Uterus (tissue), 4 donors: ENCODE measurements around the gene PRRG4. TPM values are rescaled to one million over a fixed set of nuclear protein-coding genes. Genes with fewer than 3 reads are reported as not detected.
"Not testable (repeated sequence)": the region's sequence is repeated elsewhere in the genome, so short reads cannot be mapped to it uniquely, and the experiment has no call there.

Experiments used
- DNase-seq, 2 donors: peaks; one replicate each; pipeline ENCODE4 v3.0.0-alpha.2; 2019 to 2020
- H3K27ac ChIP-seq, 2 donors: fragments of 200-600 bp; sonication (generic); 1 replicate in 1 of 2; 2 replicates in 1 of 2; pipeline ENCODE4 v1.5.1; 2016 to 2018
- H3K27me3 ChIP-seq, 2 donors: fragments of 200-600 bp; sonication (generic); one replicate each; pipeline ENCODE4 v1.5.1; 2018 to 2019; ENCODE audit warnings: control low read depth in 1 of 2
- H3K36me3 ChIP-seq, 2 donors: fragments of 200-600 bp; sonication (generic); one replicate each; pipeline ENCODE4 v1.5.1; 2019; ENCODE audit warnings: control low read depth in 1 of 2
- H3K4me1 ChIP-seq, 2 donors: fragments of 200-600 bp; sonication (generic); one replicate each; pipeline ENCODE4 v1.5.1; 2018 to 2019; ENCODE audit warnings: control low read depth in 1 of 2
- H3K4me3 ChIP-seq, 2 donors: fragments of 200-600 bp; sonication (generic); 1 replicate in 1 of 2; 2 replicates in 1 of 2; pipeline ENCODE4 v1.5.1; 2018 to 2019; ENCODE audit warnings: mild to moderate bottlenecking in 1 of 2
- H3K9me3 ChIP-seq, 2 donors: fragments of 200-600 bp; sonication (generic); one replicate each; pipeline ENCODE4 v1.5.1; 2019; ENCODE audit warnings: control low read depth in 1 of 2
- CTCF ChIP-seq, 4 experiments: fragments of 200-600 bp in 2 of 4; fragments of 450-650 bp in 2 of 4; sonication (generic) in 2 of 4; IDR thresholded peaks; one replicate each; pipeline ENCODE4 v1.5.1; 2016 to 2019; ENCODE audit warnings: antibody characterized with exemption in 4 of 4, mild to moderate bottlenecking in 2 of 4, moderate library complexity in 1 of 4
- POLR2A ChIP-seq, 2 donors: fragments of 450-650 bp; IDR thresholded peaks; one replicate each; pipeline ENCODE4 v1.6.1; 2016; ENCODE audit warnings: antibody characterized with exemption in 2 of 2, mild to moderate bottlenecking in 1 of 2, moderate library complexity in 1 of 2
- intact Hi-C: fragments of 100-400 bp; cut with DNase I; formaldehyde crosslinking; loops from one replicate; pipeline ENCODE4 v1.15.1; 2023; ENCODE audit warnings: low total_unique reads
- total RNA-seq, 4 donors: library from RNA; depleted of rRNA in 3 of 4; stranded (reverse); fragments of >200 nt in 3 of 4; gene quantifications; one replicate each; pipeline versions ENCODE4 v1.1.0 to v1.2.4, GENCODE V29; 2014 to 2023
- donor health status: DM: yes; HTN: yes; CAD: no.

PRRG4 gene
- total RNA-seq, 4 donors from 2014 or later: 0.29 to 2.3 (median 1.4) TPM

DNA sequence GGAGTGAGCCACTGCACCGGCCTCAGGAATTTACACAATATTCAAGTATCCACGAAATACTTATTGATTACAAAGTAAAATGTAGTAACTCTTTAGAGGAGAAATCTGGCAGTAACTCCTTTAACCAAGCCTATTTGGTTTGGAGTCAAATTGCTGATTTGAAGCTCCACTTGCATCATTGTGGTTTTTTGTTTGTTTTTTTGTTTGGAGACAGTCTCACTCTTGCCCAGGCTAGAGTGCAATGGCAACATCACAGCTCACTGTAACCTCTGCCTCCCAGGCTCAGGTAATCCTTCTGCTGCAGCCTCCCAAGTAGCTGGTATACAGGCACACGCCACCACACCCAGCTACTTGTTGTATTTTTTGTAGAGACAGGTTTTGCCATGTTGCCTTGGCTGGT is 56.5 kb downstream of the PRRG4 start:
- no peaks in the 10 kb centered on the region for H3K36me3 ChIP-seq
- no peak overlapping the region for H3K27ac ChIP-seq
- H3K4me1 ChIP-seq: no peaks in the 10 kb centered on the region
- no peak overlapping the region for H3K4me3 ChIP-seq
- intact Hi-C loops: no loop called here
- H3K27me3 ChIP-seq: no peaks in the 10 kb centered on the region
- H3K9me3 ChIP-seq: no peaks in the 10 kb centered on the region
- no peak for DNase-seq
- TF ChIP-seq CTCF (IDR thresholded peaks at IDR 0.05) (no peak), POLR2A (IDR thresholded peaks at IDR 0.05) (no peak)

GRCh38 chr11:32887707-32888383 is 58.1 kb downstream of the PRRG4 start:
- intact Hi-C loops, H3K27me3 ChIP-seq, H3K36me3 ChIP-seq, H3K9me3 ChIP-seq, H3K27ac ChIP-seq, H3K4me3 ChIP-seq, DNase-seq, H3K4me1 ChIP-seq: not testable (repeated sequence)

- H3K27me3 ChIP-seq, H3K9me3 ChIP-seq, intact Hi-C loops, H3K4me1 ChIP-seq, DNase-seq, H3K27ac ChIP-seq, H3K36me3 ChIP-seq, H3K4me3 ChIP-seq: not testable (repeated sequence)
Measured at GRCh38 chr11:32888384-32888710, 58.6 kb downstream of the PRRG4 start.

- Histone ChIP-seq H3K36me3 (no peaks in the 10 kb centered on the region), H3K27me3 (no peaks in the 10 kb centered on the region), H3K4me3 (no peak overlapping the region), H3K9me3 (no peaks in the 10 kb centered on the region), H3K27ac (no peak overlapping the region), H3K4me1 (no peaks in the 10 kb centered on the region)
- TF ChIP-seq POLR2A (IDR thresholded peaks at IDR 0.05) (no peak), CTCF (IDR thresholded peaks at IDR 0.05) (no peak)
- intact Hi-C loops: no loop called here
- no peak for DNase-seq
Measured at GRCh38 chr11:32888805-32889204, 59.1 kb downstream of the PRRG4 start.

GRCh38 chr11:32890843-32891656 is 61.3 kb downstream of the PRRG4 start:
- no peaks in the 10 kb centered on the region for H3K9me3 ChIP-seq
- H3K27ac ChIP-seq: no peak overlapping the region
- no peak for DNase-seq
- H3K4me3 ChIP-seq: no peak overlapping the region
- TF ChIP-seq POLR2A (IDR thresholded peaks at IDR 0.05) (no peak), CTCF (IDR thresholded peaks at IDR 0.05) (no peak)
- intact Hi-C loops: no loop called here
- H3K4me1 ChIP-seq: peaks cover 0 to 6% of the 10 kb centered on the region in 2 donors
- no peaks in the 10 kb centered on the region for H3K36me3 ChIP-seq
- no peaks in the 10 kb centered on the region for H3K27me3 ChIP-seq

- Histone ChIP-seq H3K27ac (peak overlapping the region; percentile 91 to 95), H3K4me3 (peak overlapping the region; percentile 85 to 88), H3K9me3 (no peaks in the 10 kb centered on the region), H3K4me1 (peaks cover 0 to 6% of the 10 kb centered on the region in 2 donors), H3K36me3 (no peaks in the 10 kb centered on the region), H3K27me3 (no peaks in the 10 kb centered on the region)
- DNase-seq: no peak
- TF ChIP-seq POLR2A (IDR thresholded peaks at IDR 0.05) (no peak), CTCF (IDR thresholded peaks at IDR 0.05) (no peak)
- intact Hi-C loops: no loop called here
Measured at GRCh38 chr11:32891657-32892354, 62.1 kb downstream of the PRRG4 start.
